Gastrocnemius medialis (tissue), 4 donors: ENCODE data around the gene MTTP. TPM values are rescaled to one million over a fixed set of nuclear protein-coding genes. Genes with fewer than 3 reads are reported as not detected.
A peak's percentile ranks its signal among the peaks of the same experiment; 100 is the strongest.

ENCODE experiments used
- ATAC-seq, 2 donors: fragments of 150-250 bp; one replicate each; pipeline ENCODE4 v1.9.1; 2016
- DNase-seq, 2 donors: peaks; one replicate each; pipeline ENCODE4 v3.0.0-alpha.2; 2019
- H3K27ac ChIP-seq, 4 donors: fragments of 200-600 bp; sonication (generic); 1 replicate in 1 of 4; 2 replicates in 3 of 4; pipeline ENCODE4 v1.5.1; 2016 to 2018; ENCODE audit warnings: mild to moderate bottlenecking in 2 of 4, moderate library complexity in 1 of 4
- H3K27me3 ChIP-seq, 3 donors: fragments of 200-600 bp; sonication (generic) in 2 of 3; 1 replicate in 1 of 3; 2 replicates in 2 of 3; pipeline versions ENCODE4 v1.5.1 to v1.6.0; 2016 to 2019; ENCODE audit warnings: mild to moderate bottlenecking in 1 of 3, moderate library complexity in 1 of 3
- H3K36me3 ChIP-seq, 2 donors: fragments of 200-600 bp; sonication (generic) in 1 of 2; one replicate each; pipeline ENCODE4 v1.5.1; 2017 to 2018
- H3K4me1 ChIP-seq, 2 donors: fragments of 200-600 bp; sonication (generic) in 1 of 2; one replicate each; pipeline ENCODE4 v1.5.1; 2016 to 2017; ENCODE audit warnings: mild to moderate bottlenecking in 2 of 2
- H3K4me3 ChIP-seq, 4 donors: fragments of 200-600 bp; sonication (generic) in 3 of 4; 1 replicate in 1 of 4; 2 replicates in 3 of 4; pipeline ENCODE4 v1.5.1; 2016 to 2019; ENCODE audit warnings: mild to moderate bottlenecking in 2 of 4
- H3K9me3 ChIP-seq, 3 donors: fragments of 200-600 bp; sonication (generic) in 2 of 3; 1 replicate in 1 of 3; 2 replicates in 2 of 3; pipeline ENCODE4 v1.5.1; 2016 to 2019
- POLR2A ChIP-seq, 2 donors: fragments of 450-650 bp; IDR thresholded peaks; one replicate each; pipeline ENCODE4 v1.6.1; 2017; ENCODE audit warnings: antibody characterized with exemption in 2 of 2, mild to moderate bottlenecking in 2 of 2, moderate library complexity in 2 of 2
- in situ Hi-C, 4 donors: fragments of 200-750 bp; cut with MboI; loops; one replicate each; pipeline versions ENCODE4 v1.15.0 to v1.8.0; 2017; ENCODE audit warnings: low sequenced_read_pairs in 4 of 4
- intact Hi-C: fragments of 100-400 bp; cut with DNase I; formaldehyde crosslinking; loops from one replicate; pipeline ENCODE4 v1.15.1; 2023; ENCODE audit warnings: low total_unique reads
- total RNA-seq, 4 donors: library from RNA; depleted of rRNA; stranded (reverse); fragments of >200 nt; gene quantifications; one replicate each; pipeline versions ENCODE4 v1.1.0 to v1.2.3, GENCODE V29; 2016
- TF ChIP-seq, protein P1 (sequence below), 5 experiments: fragments of 450-650 bp in 3 of 5; fragments of 200-600 bp in 2 of 5; sonication (generic) in 2 of 5; IDR thresholded peaks in 4 of 5; conservative IDR thresholded peaks in 1 of 5; 1 replicate in 4 of 5; 2 replicates in 1 of 5; pipeline ENCODE4 v1.5.1; 2016 to 2019; ENCODE audit warnings: antibody characterized with exemption in 5 of 5, mild to moderate bottlenecking in 3 of 5, moderate library complexity in 3 of 5

MTTP gene
- total RNA-seq, 4 donors from 2014 or later = 0.33 to 0.63 (median 0.59) TPM; not detected in 1

GRCh38 chr4:99573735-99574368, 772 bp upstream of the MTTP start:
- no peaks in the 10 kb centered on the region for H3K27me3 ChIP-seq
- DNase-seq (no peak), ATAC-seq (peak in 1 of 2 donors; percentile 56)
- no peaks in the 10 kb centered on the region for H3K9me3 ChIP-seq
- no peak for TF ChIP-seq POLR2A (IDR thresholded peaks at IDR 0.05)
- TF ChIP-seq, protein P1, sequence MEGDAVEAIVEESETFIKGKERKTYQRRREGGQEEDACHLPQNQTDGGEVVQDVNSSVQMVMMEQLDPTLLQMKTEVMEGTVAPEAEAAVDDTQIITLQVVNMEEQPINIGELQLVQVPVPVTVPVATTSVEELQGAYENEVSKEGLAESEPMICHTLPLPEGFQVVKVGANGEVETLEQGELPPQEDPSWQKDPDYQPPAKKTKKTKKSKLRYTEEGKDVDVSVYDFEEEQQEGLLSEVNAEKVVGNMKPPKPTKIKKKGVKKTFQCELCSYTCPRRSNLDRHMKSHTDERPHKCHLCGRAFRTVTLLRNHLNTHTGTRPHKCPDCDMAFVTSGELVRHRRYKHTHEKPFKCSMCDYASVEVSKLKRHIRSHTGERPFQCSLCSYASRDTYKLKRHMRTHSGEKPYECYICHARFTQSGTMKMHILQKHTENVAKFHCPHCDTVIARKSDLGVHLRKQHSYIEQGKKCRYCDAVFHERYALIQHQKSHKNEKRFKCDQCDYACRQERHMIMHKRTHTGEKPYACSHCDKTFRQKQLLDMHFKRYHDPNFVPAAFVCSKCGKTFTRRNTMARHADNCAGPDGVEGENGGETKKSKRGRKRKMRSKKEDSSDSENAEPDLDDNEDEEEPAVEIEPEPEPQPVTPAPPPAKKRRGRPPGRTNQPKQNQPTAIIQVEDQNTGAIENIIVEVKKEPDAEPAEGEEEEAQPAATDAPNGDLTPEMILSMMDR (IDR thresholded peaks at IDR 0.05 in 4 of 5, conservative IDR thresholded peaks at IDR 0.05 in 1 of 5) = no peak
- peaks cover 9 to 20% of the 10 kb centered on the region in 2 donors for H3K4me1 ChIP-seq
- peak overlapping the region in 3 of 4 donors; percentile 30 to 56 (median 45) for H3K27ac ChIP-seq
- H3K4me3 ChIP-seq = no peak overlapping the region
- intact Hi-C loops = no loop called here
- H3K36me3 ChIP-seq = no peaks in the 10 kb centered on the region
- in situ Hi-C loops = loop anchor here in 2 of 4 donors (25.0 kb wide), 2 partner anchors 363 to 388 kb away; partner anchors contain the start of genes DNAJB14 (in 1 of the 2) and H2AZ1 (in 1 of the 2)

- H3K27ac ChIP-seq = no peak overlapping the region
- no peaks in the 10 kb centered on the region for H3K9me3 ChIP-seq
- no peaks in the 10 kb centered on the region for H3K27me3 ChIP-seq
- DNase-seq (no peak), ATAC-seq (no peak)
- in situ Hi-C loops = no loop called here
- H3K4me3 ChIP-seq = no peak overlapping the region
- TF ChIP-seq, protein P1 (IDR thresholded peaks at IDR 0.05 in 4 of 5, conservative IDR thresholded peaks at IDR 0.05 in 1 of 5) = no peak
- no peak for TF ChIP-seq POLR2A (IDR thresholded peaks at IDR 0.05)
- intact Hi-C loops = no loop called here
- no peaks in the 10 kb centered on the region for H3K36me3 ChIP-seq
- H3K4me1 ChIP-seq = peaks cover 3 to 6% of the 10 kb centered on the region in 2 donors
Observed at GRCh38 chr4:99578714-99579113, 4.1 kb downstream of the MTTP start.

DNA sequence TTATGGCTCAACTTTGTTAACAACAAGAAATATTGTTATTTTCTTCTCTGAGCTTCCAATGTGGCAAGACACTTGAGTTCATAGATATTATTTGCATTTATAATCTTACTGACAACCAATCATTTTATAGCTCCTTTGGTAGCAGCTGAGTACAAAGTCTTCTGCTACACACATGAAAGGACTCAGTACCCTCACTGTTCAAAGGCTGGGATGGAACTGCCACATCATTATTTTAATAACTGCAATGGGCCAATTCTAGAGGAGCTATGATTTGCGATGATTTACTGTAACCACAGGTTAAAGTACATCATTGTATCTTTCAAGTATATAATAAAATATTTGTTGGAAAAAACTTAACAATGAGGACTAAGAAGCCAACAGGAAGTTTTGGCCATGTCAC, 10.9 kb downstream of the MTTP start:
- Histone ChIP-seq H3K4me3 (no peak overlapping the region), H3K36me3 (no peaks in the 10 kb centered on the region), H3K27ac (no peak overlapping the region), H3K27me3 (no peaks in the 10 kb centered on the region), H3K4me1 (peaks cover 8 to 19% of the 10 kb centered on the region in 2 donors), H3K9me3 (no peaks in the 10 kb centered on the region)
- no peak for DNase-seq
- in situ Hi-C loops (no loop called here), intact Hi-C loops (no loop called here)
- no peak for ATAC-seq
- no peak for TF ChIP-seq POLR2A (IDR thresholded peaks at IDR 0.05)
- TF ChIP-seq, protein P1 (IDR thresholded peaks at IDR 0.05 in 4 of 5, conservative IDR thresholded peaks at IDR 0.05 in 1 of 5) = no peak

GRCh38 chr4:99586322-99586721, 11.7 kb downstream of the MTTP start:
- Histone ChIP-seq H3K9me3 (no peaks in the 10 kb centered on the region), H3K4me3 (no peak overlapping the region), H3K36me3 (no peaks in the 10 kb centered on the region), H3K27me3 (no peaks in the 10 kb centered on the region), H3K4me1 (peaks cover 8 to 19% of the 10 kb centered on the region in 2 donors), H3K27ac (no peak overlapping the region)
- in situ Hi-C loops (no loop called here), intact Hi-C loops (no loop called here)
- no peak for ATAC-seq
- no peak for DNase-seq
- TF ChIP-seq, protein P1 (IDR thresholded peaks at IDR 0.05 in 4 of 5, conservative IDR thresholded peaks at IDR 0.05 in 1 of 5) = no peak
- no peak for TF ChIP-seq POLR2A (IDR thresholded peaks at IDR 0.05)
